Hepatocyte (in vitro differentiated cells): ENCODE data around the gene PODXL2.

Source experiments
- EZH2 ChIP-seq: fragments of 200-600 bp; sonication (generic); IDR thresholded peaks from 2 replicates; pipeline ENCODE4 v1.6.1; 2016; ENCODE audit warnings: antibody characterized with exemption, mild to moderate bottlenecking, borderline replicate concordance
- TF ChIP-seq, protein P1 (sequence below): fragments of 200-600 bp; sonication (generic); IDR thresholded peaks from 2 replicates; pipeline ENCODE4 v1.5.1; 2016; ENCODE audit warnings: antibody characterized with exemption, mild to moderate bottlenecking; ENCODE audit not compliant: poor library complexity

GRCh38 chr3:127679534-127680145, 50.7 kb downstream of the PODXL2 start:
- TF ChIP-seq, protein P1, sequence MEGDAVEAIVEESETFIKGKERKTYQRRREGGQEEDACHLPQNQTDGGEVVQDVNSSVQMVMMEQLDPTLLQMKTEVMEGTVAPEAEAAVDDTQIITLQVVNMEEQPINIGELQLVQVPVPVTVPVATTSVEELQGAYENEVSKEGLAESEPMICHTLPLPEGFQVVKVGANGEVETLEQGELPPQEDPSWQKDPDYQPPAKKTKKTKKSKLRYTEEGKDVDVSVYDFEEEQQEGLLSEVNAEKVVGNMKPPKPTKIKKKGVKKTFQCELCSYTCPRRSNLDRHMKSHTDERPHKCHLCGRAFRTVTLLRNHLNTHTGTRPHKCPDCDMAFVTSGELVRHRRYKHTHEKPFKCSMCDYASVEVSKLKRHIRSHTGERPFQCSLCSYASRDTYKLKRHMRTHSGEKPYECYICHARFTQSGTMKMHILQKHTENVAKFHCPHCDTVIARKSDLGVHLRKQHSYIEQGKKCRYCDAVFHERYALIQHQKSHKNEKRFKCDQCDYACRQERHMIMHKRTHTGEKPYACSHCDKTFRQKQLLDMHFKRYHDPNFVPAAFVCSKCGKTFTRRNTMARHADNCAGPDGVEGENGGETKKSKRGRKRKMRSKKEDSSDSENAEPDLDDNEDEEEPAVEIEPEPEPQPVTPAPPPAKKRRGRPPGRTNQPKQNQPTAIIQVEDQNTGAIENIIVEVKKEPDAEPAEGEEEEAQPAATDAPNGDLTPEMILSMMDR, result peak; percentile 7
- no peak for TF ChIP-seq EZH2
